Head of caudate nucleus (tissue), 42 donors: ENCODE results near the gene ARAP3.

ENCODE experiments used
- DNase-seq, 42 donors: peaks; one replicate each; pipeline versions ENCODE4 v3.0.0 to v3.0.0-alpha.2; 2020 to 2021; ENCODE audit warnings: mixed read lengths in 7 of 42
- intact Hi-C: fragments of 100-400 bp; cut with DNase I; formaldehyde crosslinking; loops from one replicate; pipeline ENCODE4 v1.15.0; 2022

Gene ARAP3

DNA sequence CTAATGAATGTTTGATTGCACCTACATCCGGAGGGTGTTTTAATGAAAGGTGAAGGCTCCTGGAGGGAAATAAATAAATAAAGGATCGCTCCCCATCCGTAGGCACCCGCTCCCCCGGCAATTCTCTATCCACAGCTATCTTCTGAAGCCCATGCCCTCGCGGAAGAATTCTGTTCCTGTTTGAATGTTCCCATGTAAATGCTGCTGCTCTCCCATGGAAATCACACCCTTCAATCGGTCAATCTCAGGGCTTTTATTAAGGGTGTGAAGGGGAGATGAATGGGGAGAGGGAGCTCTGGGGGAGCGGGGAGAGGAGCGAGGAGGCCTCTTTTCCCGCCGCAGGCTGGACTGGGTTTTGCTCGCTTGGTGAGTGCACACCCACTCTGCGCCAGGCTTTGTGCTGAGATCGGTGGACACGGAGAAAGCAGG lies 21.1 kb upstream of the ARAP3 start:
- intact Hi-C loops: loop anchor here (5.0 kb wide), 2 partner anchors 119 to 174 kb away; partner anchors contain the start of gene PCDH1
- peak in 7 of 42 donors; percentile 16 to 57 (median 22) for DNase-seq

DNA sequence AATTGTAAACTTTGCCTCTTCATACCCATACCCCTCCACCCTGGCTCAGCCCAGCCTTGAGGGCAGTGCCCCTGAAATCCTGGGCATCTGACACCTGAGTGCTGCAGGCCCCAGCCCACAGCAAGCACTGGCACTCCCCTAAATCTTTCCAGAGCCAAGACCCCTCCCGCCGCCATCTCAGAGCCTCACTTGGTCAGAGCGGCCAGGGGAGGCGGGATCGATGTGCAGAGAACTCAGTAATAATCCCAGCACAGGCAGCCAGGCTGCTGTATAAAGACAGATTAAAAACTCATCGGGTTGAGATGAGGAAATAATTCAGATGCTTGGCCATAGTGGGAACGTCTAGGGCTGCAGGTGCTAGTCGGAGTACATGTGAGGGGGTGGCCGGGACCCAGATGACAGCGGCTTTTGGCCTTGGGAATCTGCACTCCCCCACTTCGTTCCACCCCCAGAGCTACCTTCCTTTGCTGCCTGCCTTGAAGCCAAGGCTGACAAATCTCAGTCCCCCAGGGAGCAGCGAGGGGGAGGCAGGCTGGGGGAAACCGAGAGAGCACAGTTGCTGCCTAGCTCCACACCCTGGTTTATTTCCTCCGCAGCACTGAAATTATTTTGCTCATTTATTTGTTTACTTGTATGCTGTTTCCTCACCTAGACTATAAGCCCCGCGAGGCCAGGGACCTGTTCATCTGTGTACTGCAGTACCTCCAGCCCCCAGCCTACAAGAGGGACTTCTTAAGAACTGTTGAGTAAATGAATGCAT lies 19.5 kb upstream of the ARAP3 start:
- intact Hi-C loops: loop anchor here (5.0 kb wide), 2 partner anchors 121 to 176 kb away; partner anchors contain the start of gene PCDH1

DNA sequence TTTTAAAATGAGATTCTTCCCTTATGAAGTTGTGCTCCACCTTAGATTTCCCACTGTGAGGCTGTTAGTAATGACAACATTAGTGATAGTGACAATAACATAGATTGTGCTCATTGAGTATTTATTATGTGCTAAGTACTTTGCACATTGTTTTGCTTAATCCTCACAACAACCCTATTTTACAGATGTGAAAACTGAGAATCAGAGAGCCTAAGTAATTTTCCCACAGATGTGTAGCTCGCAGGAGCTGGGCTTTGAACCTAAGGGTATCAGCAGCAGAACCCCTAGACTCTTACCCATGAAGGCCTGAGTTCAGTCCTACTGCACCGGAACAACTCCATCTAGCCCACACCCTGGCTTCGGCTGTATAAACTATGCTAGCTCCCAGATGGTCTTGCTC lies 15.6 kb upstream of the ARAP3 start:
- no peak for DNase-seq
- intact Hi-C loops: no loop called here

More for the DNA sequence above, 19.5 kb upstream of the ARAP3 start:
- DNase-seq: peak in 39 of 42 donors; percentile 27 to 88 (median 64)

DNA sequence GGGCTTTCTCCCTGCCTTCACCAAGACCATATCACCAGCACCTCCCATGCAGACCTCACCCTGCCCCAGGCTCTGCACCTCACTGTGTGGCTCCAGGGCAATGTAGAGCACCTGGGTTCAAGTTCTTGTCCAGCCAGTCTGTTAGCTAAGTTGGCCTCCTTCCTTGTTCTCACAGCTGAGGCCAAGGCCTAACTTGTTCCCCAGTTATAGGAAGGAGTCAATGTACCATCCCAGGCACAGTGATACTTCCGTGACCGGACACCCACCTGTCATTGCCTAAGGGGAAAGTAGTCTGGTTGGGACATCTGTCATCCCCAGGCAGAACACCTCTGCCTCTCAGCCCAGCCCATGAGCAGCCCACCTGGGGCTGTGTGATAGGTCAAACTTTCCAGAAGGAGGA lies 14.4 kb upstream of the ARAP3 start:
- DNase-seq: no peak
- intact Hi-C loops: no loop called here

DNA sequence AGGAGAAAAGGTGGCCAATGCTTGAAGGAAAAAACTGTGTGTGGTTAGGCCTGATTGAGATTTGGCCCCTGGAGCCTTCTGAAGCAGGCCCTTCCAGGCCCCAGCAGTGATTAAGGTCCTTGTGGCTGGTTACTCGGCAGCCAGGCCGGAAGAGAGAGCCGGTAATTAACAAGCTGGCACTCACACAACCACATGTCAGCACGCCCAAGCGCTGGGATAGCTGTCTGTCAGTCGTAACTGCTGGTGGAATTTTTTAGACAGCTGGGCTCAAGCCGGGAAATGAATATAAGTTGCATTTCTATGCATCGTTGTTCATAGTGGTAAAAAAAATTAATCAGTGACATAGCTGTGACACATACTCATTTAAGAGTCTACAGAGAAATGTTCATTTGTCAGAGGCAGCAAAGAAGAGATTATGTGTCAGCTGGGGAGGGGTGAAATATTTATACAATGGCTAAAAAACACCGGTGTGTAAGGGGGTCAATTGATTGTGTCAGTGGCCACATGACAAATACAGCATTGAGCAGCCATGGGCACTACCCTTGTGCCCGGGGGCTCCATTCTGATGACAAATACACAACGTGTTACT lies 13.7 kb upstream of the ARAP3 start:
- DNase-seq: peak in 9 of 42 donors; percentile 18 to 60 (median 36)
- intact Hi-C loops: no loop called here

DNA sequence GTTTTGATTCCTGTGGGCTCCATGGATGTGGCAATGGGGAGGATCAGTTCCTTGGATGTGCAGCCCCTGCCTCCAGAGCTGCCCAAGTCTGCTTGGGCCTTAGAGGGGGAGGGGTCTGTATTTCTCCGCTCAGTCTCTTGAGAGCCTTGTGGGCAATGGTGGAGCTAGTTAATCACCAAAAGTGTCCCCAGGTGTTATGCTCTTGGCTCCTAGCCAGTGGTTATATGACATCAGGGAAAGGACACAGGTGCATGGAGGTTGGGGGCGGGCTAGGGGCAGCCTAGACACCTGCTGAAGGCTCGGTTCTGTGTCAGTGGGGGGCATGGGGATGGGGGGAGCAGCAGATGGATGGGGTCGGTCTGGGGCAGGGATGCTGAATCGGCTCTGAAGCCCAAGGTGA lies 12.4 kb upstream of the ARAP3 start:
- no peak for DNase-seq
- intact Hi-C loops: loop anchor here (5.0 kb wide), 2 partner anchors 188 to 448 kb away; no protein-coding TSS in a partner anchor

DNA sequence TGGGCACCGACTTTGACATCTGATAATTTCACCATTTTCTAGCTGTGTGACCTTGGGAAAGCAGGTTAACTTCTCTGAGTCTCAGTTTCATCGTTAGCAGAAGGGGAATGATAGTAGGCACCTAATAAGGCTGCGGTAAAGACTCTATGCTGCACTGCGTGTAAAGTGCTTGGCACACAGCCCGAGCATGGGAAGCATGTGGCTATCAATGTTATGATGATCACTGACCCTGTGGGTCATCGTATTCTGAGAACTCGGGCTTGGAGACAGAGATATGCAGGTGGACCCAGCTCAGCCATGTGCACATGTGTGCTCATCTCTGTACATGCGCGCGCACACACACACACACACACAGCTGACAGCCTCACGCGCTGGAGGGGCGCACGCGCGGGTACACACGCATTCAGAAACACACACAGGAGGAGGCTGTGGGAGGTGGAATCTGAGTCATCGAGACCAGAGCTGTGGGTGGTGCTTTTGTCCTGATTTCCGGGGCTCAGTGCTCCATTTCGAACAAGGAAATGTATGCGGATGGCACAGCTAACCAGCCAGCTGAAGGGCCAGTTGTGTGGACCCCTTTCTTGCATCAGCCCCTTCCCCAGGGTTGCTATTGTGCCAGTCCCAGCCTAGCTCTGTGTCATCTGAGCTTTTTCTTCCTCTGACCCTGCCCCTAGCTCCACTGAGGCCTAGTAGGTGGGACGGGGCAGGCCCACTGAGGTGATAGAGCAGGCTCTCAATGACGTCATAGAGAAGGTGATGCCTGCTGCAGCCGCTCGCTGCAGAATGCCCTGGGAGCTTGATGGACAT lies 11.1 kb upstream of the ARAP3 start:
- intact Hi-C loops: loop anchor here (2.0 to 5.0 kb wide), 3 partner anchors 189 to 449 kb away; no protein-coding TSS in a partner anchor
- DNase-seq: peak; percentile 47 to 92 (median 78)

DNA sequence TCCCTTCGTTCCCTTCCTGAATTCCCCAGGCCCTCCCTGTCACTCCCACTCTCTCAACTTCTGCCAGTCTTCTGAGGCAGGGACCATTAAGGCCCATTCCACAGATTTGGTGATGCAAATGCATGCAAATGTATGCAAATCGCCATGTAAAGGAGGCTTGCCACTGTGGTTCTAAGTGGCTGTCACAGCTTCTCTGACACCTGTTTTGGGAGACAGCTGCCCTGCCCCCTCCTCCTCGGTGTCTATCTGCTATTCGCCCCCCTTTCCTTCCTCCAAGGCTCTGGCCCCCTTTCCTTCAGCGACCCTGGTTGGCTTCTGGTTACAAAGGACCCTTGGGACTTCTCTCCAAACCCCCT lies 10.5 kb upstream of the ARAP3 start:
- intact Hi-C loops: loop anchor here (2.0 to 5.0 kb wide), 3 partner anchors 190 to 450 kb away; no protein-coding TSS in a partner anchor
- DNase-seq: peak in 14 of 42 donors; percentile 15 to 64 (median 31)

DNA sequence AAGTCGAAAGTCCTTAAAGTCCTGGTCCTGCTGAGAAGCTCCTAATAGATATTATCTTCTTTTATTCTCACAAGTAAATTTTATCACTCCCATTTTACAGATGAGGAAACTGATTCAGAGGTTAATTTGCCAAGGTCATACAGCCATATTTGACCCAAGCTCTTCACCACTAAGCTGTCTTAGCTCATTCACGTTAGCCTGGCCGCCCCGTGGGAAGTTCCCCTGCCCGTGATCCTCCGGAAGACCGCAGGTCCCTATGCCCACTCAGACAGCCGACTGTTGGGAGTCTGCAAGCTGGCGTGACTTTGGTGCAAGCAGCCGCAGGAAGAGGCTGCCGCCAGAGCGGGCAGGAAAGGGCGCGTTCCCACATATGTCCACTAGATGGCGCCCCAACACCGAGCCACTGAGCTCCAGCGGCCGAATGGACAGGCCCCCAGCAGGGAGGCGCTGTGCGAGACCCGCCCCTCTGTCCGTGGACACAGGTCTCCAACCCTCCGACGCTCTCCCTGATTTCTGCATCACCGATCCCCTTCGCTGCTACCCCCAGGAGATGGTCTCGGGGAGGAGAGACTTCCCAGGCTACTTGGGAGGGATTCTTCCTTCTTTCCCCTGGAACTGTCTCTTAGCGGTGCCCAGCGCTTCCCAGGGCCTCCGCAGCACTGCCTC lies 10.0 kb upstream of the ARAP3 start:
- DNase-seq: peak; percentile 76 to 96 (median 90)
- intact Hi-C loops: loop anchor here (2.0 to 5.0 kb wide), 3 partner anchors 190 to 450 kb away; no protein-coding TSS in a partner anchor

DNA sequence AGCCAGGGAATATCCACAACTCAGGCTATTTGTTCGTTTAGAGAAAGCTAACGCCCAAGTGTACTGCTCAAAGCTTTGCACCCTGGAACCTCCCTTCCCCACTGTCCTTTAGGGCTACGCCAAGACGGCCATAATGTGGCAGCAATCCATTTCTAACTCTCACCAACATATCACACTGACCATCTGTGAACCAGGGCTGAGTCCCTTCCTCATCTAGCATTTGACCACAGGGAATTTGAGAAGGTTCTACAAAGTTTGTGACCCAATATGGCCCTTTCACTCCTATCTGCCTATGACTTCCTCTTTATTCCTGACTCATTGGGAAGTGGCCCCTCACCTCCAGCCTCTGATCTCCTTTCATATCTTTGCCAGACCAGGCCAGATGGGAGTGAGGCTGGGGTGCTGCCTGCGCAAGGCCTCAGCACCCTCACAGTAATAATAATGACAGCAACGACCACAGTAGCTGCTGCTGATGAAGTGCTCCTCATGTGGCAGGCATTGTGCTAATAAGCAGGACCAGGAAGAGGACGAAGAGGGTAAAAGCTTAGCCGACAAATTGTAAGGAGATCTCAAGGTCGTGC lies 9.3 kb upstream of the ARAP3 start:
- intact Hi-C loops: loop anchor here (5.0 kb wide), 2 partner anchors 191 to 451 kb away; no protein-coding TSS in a partner anchor
- no peak for DNase-seq

DNA sequence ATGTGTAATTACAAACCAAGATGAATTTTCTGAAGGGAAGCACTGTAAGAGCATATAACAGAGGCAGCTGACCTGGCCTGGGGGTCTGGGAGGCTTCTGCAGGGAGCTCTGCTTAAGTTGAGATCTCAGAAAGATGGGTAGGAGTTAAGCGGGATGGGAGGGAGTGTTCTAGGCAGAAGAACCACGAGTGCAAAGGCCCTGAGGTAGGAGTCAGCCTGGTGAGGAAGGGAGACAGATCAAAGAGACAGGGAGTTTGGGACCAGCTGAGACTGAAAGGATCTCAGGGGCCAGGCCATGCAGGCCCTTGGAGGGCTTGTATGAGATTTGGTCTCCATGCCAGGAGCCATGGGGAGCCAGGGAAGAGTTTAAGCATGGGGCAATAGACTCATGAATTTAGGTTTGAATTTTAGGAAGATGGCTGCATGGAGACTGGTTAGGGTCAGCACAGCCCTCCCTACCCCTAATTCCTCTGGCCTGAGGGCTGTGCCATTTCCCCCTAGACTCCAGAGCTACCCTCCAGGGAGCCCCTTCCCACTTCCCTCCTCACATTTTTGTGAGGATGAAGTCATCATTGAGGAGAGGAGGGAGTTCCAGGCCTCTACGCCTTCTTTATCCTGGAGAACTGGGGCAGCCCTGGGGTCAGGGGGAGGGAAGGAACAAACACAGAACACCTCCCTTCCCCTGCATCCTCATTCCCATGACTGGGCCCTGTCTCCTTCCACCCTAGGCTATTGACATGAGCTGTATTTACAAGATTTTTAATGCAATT lies 4.8 kb upstream of the ARAP3 start:
- no peak for DNase-seq
- intact Hi-C loops: no loop called here

DNA sequence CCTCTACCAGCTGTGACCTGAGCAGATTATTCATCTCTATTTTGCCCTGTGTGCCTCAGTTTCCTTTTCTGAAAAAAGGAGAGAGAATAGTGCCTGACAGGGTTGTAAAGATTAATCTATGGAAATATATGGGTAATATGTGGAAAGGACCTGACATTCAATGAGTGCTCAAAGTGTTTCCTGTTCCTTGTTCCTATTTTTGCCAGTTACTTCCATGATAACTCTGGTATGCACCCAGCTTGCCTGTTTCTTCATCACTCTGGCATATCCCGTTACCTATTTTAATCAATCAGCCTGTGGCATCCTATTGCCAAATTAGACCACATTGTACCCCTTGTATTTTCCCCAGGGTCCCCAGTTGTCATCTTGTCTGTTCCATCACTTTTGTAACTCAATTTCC lies 3.6 kb upstream of the ARAP3 start:
- intact Hi-C loops: no loop called here
- no peak for DNase-seq

DNA sequence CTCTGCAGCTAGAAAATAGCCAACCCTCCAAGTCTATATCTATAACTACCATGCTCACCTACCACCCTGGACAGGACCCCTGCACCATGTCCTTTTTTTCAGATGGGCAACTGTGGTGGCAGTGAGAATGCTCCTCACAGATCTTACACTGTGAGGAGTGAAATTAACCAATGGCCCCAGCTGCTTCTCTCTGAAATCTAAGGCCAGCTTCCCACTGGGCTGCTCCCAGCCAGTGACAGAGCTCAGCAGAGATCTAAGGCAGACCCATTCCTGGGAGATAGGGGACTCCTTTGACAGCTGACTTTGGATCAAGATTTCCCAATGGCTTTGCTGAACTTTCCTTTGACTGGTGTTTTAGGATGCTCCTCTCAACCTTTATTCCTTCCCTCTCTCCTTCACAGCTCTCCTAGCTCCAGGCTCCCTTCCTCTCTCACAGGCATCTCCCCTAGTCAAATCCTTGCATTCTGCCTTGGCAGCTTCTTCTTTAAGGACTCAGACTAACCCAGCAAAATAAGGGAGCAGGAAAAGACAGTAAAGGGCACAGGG lies 1.6 kb upstream of the ARAP3 start:
- intact Hi-C loops: no loop called here
- DNase-seq: no peak

DNA sequence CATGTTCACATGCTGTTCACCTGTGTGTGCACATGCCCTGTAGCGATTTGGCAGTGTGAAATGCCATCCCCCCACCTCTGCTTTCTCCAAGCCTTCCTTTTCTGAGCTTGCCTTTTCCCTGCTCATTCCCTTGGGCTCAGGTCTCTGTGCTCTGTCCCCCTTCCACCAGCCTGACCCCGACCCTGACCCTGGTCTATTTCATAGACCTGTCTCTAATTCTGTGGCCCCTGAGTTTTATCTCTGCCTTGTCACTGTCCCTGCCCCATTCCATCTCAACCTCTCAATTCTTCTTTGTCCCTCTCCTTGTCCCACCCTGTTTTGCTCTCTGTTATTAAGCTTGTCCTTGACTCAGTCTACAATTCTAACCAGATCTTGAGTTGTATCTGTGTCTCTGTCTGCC lies 735 bp downstream of the ARAP3 start:
- intact Hi-C loops: no loop called here
- DNase-seq: no peak

DNA sequence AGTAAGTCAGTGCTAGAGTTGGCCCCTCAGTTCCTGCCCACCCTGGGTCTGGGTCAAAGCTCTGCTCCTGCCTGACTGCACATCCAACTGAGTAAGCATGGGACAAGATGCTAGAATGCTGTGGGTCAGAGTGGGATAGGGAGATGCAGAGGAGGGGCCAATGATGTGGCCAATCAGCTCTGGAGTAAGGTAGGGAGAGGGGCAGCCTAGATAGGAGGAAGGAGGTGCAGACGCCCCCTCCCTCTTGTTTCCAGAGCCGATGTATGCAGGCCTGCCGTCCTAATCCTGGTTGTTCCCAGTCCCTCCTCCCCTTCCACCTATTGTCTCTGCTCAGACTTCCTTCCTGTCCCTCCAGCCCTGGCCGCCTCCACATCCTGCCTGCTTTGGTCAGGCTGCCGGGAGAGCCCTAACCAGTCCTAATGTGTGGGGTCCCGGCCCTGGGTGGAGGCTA lies 1.3 kb downstream of the ARAP3 start:
- no peak for DNase-seq
- intact Hi-C loops: no loop called here

DNA sequence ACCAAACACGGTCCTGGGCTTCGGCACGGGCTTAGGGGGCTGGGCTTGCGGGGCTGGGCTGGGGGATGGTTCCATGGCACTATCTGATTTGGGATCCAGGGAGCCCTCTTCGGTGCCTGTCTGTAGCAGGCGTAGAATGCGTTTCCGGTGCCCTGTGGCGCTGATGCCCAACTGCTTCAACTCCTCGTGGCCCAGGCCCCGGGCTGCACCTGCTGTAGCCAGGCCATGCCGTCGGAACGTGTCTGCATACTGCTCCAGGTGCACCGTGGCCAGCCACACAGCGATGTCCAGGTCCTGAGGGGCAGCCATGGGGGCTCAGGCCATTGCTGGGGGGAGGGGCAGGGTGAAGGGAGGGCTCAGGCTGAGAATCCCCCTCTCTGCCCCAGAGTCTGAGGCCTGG lies 1.9 kb downstream of the ARAP3 start:
- DNase-seq: no peak
- intact Hi-C loops: no loop called here

DNA sequence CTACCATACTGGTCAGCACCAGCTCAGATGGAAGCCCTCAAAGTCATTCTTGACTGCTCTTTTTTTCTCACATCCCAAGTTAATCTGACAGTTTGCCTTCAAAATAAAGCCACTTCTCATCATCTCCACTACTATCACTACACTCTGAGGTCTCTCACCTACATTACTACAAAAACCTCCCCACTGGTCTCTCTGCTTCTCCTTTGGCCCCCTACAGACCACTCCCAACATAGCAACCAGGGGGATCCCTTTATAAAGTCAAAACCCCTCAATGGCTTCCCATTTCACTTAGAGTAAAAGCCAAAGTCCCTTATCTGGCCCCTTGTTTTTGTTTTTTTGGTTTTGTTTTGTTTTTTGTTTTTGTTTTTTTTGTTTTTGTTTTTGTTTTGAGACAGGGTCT lies 4.6 kb downstream of the ARAP3 start:
- DNase-seq: no peak
- intact Hi-C loops: no loop called here

DNA sequence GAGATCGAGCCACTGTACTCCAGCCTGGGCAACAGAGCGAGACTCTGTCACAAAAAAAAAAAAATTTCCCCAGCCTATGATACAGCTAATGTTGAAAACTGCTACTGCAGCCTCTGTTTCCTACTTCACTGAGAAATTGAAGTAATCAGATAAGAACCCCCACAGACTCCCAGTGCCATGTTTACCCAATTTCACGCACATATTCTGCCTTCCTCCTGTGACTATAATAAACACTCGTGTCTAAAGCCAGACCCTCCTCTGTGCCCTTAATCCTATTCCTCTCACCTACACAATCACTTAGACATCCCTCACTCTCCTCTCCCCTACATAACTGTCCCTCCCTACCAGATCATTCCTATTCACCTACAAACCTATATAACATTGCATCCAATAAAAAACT lies 6.4 kb downstream of the ARAP3 start:
- intact Hi-C loops: no loop called here
- DNase-seq: no peak
